Panc1 (cell line): ENCODE measurements around the gene INPP5B. TPM values are rescaled to one million over a fixed set of nuclear protein-coding genes. Genes with fewer than 3 reads are reported as not detected.

ENCODE experiments used
- ATAC-seq: fragments of 200-7000 bp; cut with Tn5 transposase; 2 replicates; pipeline ENCODE4 v1.9.1; 2020; ENCODE audit warnings: mild to moderate bottlenecking, moderate library complexity
- BruUV-seq: library from RNA; stranded (reverse); fragments of 400-500 nt; replicated peaks from 2 replicates; lab custom pipeline; 2021; lab: Mats Ljungman, UMichigan
- CTCF ChIA-PET: fragments of 300-600 bp; sonication (Branson Sonifier 250); formaldehyde crosslinking; loops from one replicate; lab custom pipeline; 2022; ENCODE audit warnings: antibody characterized with exemption; lab: Charles Lee
- POLR2A ChIA-PET: fragments of 300-600 bp; sonication (Branson Sonifier 250); formaldehyde crosslinking; loops from one replicate; lab custom pipeline; 2022; ENCODE audit warnings: antibody characterized with exemption; lab: Charles Lee
- DNase-seq: peaks from one replicate; pipeline ENCODE4 v3.0.0-alpha.2; 2010; ENCODE audit warnings: low read depth, low spot score
- H3K27ac ChIP-seq: 2 replicates; pipeline ENCODE4 v1.5.1; 2011; ENCODE audit warnings: mild to moderate bottlenecking, low read length, inconsistent platforms
- H3K27me3 ChIP-seq: fragments of 200-500 bp; sonication (Bioruptor generic); 2 replicates; pipeline ENCODE4 v1.6.0; 2014; ENCODE audit warnings: low read length, inconsistent platforms; ENCODE audit not compliant: control insufficient read depth, insufficient read depth
- H3K36me3 ChIP-seq: fragments of 200-500 bp; sonication (Bioruptor generic); 2 replicates; pipeline ENCODE4 v1.5.1; 2014; ENCODE audit warnings: inconsistent platforms, mild to moderate bottlenecking, low read length, moderate library complexity; ENCODE audit not compliant: control insufficient read depth, insufficient read depth
- H3K4me1 ChIP-seq: 2 replicates; pipeline ENCODE4 v1.5.1; 2011; ENCODE audit warnings: inconsistent platforms, mild to moderate bottlenecking, low read length, moderate library complexity; ENCODE audit not compliant: control insufficient read depth, insufficient read depth
- H3K4me3 ChIP-seq, 2 experiments: 2 replicates each; pipeline ENCODE4 v1.5.1; 2011 to 2012; ENCODE audit warnings: low read depth in 2 of 2, low read length in 2 of 2, mild to moderate bottlenecking in 2 of 2, inconsistent platforms in 1 of 2, moderate library complexity in 1 of 2
- H3K9me3 ChIP-seq: fragments of 200-500 bp; sonication (Bioruptor generic); 2 replicates; pipeline ENCODE4 v1.5.1; 2014; ENCODE audit warnings: low read depth, mild to moderate bottlenecking, inconsistent platforms, low read length, moderate library complexity; ENCODE audit not compliant: control insufficient read depth, insufficient read depth
- CTCF ChIP-seq: fragments of 450-650 bp; IDR thresholded peaks from 2 replicates; pipeline ENCODE4 v1.5.1; 2017; ENCODE audit warnings: mild to moderate bottlenecking
- POLR2AphosphoS5 ChIP-seq: IDR thresholded peaks from 2 replicates; pipeline ENCODE4 v1.6.1; 2012; ENCODE audit warnings: mild to moderate bottlenecking, low read depth, low read length, moderate library complexity
- SIN3A ChIP-seq: IDR thresholded peaks from 2 replicates; pipeline ENCODE4 v1.6.1; 2012; ENCODE audit warnings: low read depth, mild to moderate bottlenecking, low read length, moderate library complexity, borderline replicate concordance; ENCODE audit not compliant: insufficient read depth
- TCF7L2 ChIP-seq: IDR thresholded peaks from 2 replicates; pipeline ENCODE4 v1.6.1; 2011; ENCODE audit warnings: mild to moderate bottlenecking, low read depth, low read length, inconsistent platforms
- in situ Hi-C: cut with HindIII; loops from 2 replicates; pipeline ENCODE4 v1.10.0; 2016; ENCODE audit warnings: low sequenced_read_pairs, low pct_unique_long_range_greater_than_20kb
- intact Hi-C: fragments of 100-400 bp; cut with micrococcal nuclease; formaldehyde crosslinking; loops from one replicate; pipeline ENCODE4 v1.10.0; 2022; ENCODE audit not compliant: unreplicated experiment
- total RNA-seq: library from RNA; stranded (reverse); gene quantifications from one replicate; pipeline ENCODE4 v1.2.1, GENCODE V29; 2021; ENCODE audit not compliant: unreplicated experiment
- TF ChIP-seq, protein P1 (sequence below), 2 experiments: IDR thresholded peaks; 2 replicates each; pipeline ENCODE4 v1.6.1; 2011 to 2012; ENCODE audit warnings: low read depth in 2 of 2, control low read depth in 1 of 2, low read length in 1 of 2, mild to moderate bottlenecking in 1 of 2, moderate library complexity in 1 of 2; ENCODE audit not compliant: insufficient read depth in 1 of 2

INPP5B gene
- total RNA-seq, 1 experiment from 2014 or later = 17.7 TPM

GRCh38 chr1:37994886-37995566 is 48.2 kb upstream of the INPP5B start:
- H3K4me1 ChIP-seq = peaks cover 23% of the 10 kb centered on the region
- ChIA-PET POLR2A (interaction anchor here (1.5 kb wide), 1 partner anchor 17 kb away, joined by 23 read pairs; the partner anchor contains the start of gene UTP11), CTCF (no interaction called here)
- H3K4me3 ChIP-seq = peak overlapping the region; percentile 44 to 58; a peak in 3 of 4 replicates
- intact Hi-C loops (no loop called here), in situ Hi-C loops (no loop called here)
- H3K27ac ChIP-seq = peak overlapping the region; percentile 72
- TSS peak; percentile 81 for BruUV-seq
- ATAC-seq = no peak
- H3K27me3 ChIP-seq = no peaks in the 10 kb centered on the region
- H3K36me3 ChIP-seq = no peaks in the 10 kb centered on the region
- no peaks in the 10 kb centered on the region for H3K9me3 ChIP-seq
- DNase-seq = no peak
- TF ChIP-seq CTCF (no peak), SIN3A (no peak), POLR2AphosphoS5 (no peak), TCF7L2 (no peak)
- TF ChIP-seq, protein P1, sequence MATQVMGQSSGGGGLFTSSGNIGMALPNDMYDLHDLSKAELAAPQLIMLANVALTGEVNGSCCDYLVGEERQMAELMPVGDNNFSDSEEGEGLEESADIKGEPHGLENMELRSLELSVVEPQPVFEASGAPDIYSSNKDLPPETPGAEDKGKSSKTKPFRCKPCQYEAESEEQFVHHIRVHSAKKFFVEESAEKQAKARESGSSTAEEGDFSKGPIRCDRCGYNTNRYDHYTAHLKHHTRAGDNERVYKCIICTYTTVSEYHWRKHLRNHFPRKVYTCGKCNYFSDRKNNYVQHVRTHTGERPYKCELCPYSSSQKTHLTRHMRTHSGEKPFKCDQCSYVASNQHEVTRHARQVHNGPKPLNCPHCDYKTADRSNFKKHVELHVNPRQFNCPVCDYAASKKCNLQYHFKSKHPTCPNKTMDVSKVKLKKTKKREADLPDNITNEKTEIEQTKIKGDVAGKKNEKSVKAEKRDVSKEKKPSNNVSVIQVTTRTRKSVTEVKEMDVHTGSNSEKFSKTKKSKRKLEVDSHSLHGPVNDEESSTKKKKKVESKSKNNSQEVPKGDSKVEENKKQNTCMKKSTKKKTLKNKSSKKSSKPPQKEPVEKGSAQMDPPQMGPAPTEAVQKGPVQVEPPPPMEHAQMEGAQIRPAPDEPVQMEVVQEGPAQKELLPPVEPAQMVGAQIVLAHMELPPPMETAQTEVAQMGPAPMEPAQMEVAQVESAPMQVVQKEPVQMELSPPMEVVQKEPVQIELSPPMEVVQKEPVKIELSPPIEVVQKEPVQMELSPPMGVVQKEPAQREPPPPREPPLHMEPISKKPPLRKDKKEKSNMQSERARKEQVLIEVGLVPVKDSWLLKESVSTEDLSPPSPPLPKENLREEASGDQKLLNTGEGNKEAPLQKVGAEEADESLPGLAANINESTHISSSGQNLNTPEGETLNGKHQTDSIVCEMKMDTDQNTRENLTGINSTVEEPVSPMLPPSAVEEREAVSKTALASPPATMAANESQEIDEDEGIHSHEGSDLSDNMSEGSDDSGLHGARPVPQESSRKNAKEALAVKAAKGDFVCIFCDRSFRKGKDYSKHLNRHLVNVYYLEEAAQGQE (IDR thresholded peaks at IDR 0.05; ENCODE audit: insufficient read depth in 1 of 2, low read depth in 2 of 2, low read length in 1 of 2) = no peak

- Histone ChIP-seq H3K36me3 (peaks cover 8% of the 10 kb centered on the region), H3K27ac (peak overlapping the region; percentile 91), H3K4me1 (peaks cover 10% of the 10 kb centered on the region), H3K4me3 (peak overlapping the region; percentile 68 to 85), H3K9me3 (no peaks in the 10 kb centered on the region), H3K27me3 (no peaks in the 10 kb centered on the region)
- in situ Hi-C loops (no loop called here), intact Hi-C loops (no loop called here)
- ChIA-PET CTCF (interaction anchor here (0.6 to 0.7 kb wide), 2 partner anchors 58 to 847 kb away, joined by 4 to 6 read pairs; no protein-coding TSS in a partner anchor), POLR2A (interaction anchor here (0.6 kb wide), 1 partner anchor 26 kb away, joined by 3 read pairs; no protein-coding TSS in a partner anchor)
- no peak for TF ChIP-seq TCF7L2
- TF ChIP-seq POLR2AphosphoS5 = no peak
- TF ChIP-seq CTCF = no peak
- no peak for TF ChIP-seq SIN3A
- TF ChIP-seq, protein P1 (IDR thresholded peaks at IDR 0.05; ENCODE audit: insufficient read depth in 1 of 2, low read depth in 2 of 2, low read length in 1 of 2) = no peak
- TSS peak; percentile 87 for BruUV-seq
- ATAC-seq (peak; percentile 50), DNase-seq (no peak)
These were observed 42.6 kb upstream of the INPP5B start for GRCh38 chr1:37989361-37989930.
